Keratinocyte (primary cell): Measurements from ENCODE around the gene DTD1. TPM values are rescaled to one million over a fixed set of nuclear protein-coding genes. Genes with fewer than 3 reads are reported as not detected.
A peak's percentile ranks its signal among the peaks of the same experiment; 100 is the strongest.

ENCODE experiments used
- DNase-seq: peaks from one replicate; pipeline ENCODE4 v3.0.0-alpha.2; 2011; ENCODE audit warnings: low read depth, missing footprints, low spot score
- FAIRE-seq: peaks from 2 replicates; lab custom pipeline; 2011; peaks lifted over from hg19 to GRCh38; lab: Jason Lieb, UNC
- H2AFZ ChIP-seq: 2 replicates; pipeline ENCODE4 v1.6.0; 2012; ENCODE audit warnings: low read length, control low read depth, inconsistent platforms; ENCODE audit not compliant: control insufficient read depth
- H3K27ac ChIP-seq: 2 replicates; pipeline ENCODE4 v1.5.1; 2011; ENCODE audit warnings: low read length; ENCODE audit not compliant: control insufficient read depth, insufficient read depth
- H3K27me3 ChIP-seq: 3 replicates; pipeline ENCODE4 v1.6.0; 2011; ENCODE audit warnings: low read length; ENCODE audit not compliant: control insufficient read depth, insufficient read depth; ENCODE audit errors: extremely low read depth
- H3K36me3 ChIP-seq, 2 experiments: 2 replicates in 1 of 2; 3 replicates in 1 of 2; pipeline ENCODE4 v1.5.1; 2011; ENCODE audit warnings: low read length in 2 of 2, mild to moderate bottlenecking in 1 of 2; ENCODE audit not compliant: control insufficient read depth in 2 of 2, insufficient read depth in 2 of 2; ENCODE audit errors: extremely low read depth in 1 of 2
- H3K4me1 ChIP-seq: 3 replicates; pipeline ENCODE4 v1.5.1; 2011; ENCODE audit warnings: low read length; ENCODE audit not compliant: control insufficient read depth, insufficient read depth; ENCODE audit errors: extremely low read depth
- H3K4me2 ChIP-seq: 3 replicates; pipeline ENCODE4 v1.6.0; 2011; ENCODE audit warnings: low read depth, low read length; ENCODE audit not compliant: control insufficient read depth, insufficient read depth; ENCODE audit errors: extremely low read depth
- H3K4me3 ChIP-seq, 3 experiments: fragments of 200-600 bp in 1 of 3; sonication (generic) in 1 of 3; 2 replicates in 2 of 3; 3 replicates in 1 of 3; pipeline ENCODE4 v1.5.1; 2011 to 2016; ENCODE audit warnings: low read length in 3 of 3, mild to moderate bottlenecking in 3 of 3, control low read depth in 2 of 3, inconsistent platforms in 1 of 3, low read depth in 1 of 3, mixed read lengths in 1 of 3, mixed run types in 1 of 3, moderate library complexity in 1 of 3; ENCODE audit not compliant: control insufficient read depth in 2 of 3, insufficient read depth in 2 of 3; ENCODE audit errors: extremely low read depth in 1 of 3
- H3K79me2 ChIP-seq: 2 replicates; pipeline ENCODE4 v1.6.0; 2012; ENCODE audit warnings: low read length; ENCODE audit not compliant: control insufficient read depth, insufficient read depth
- H3K9ac ChIP-seq: 3 replicates; pipeline ENCODE4 v1.6.0; 2011; ENCODE audit warnings: low read length; ENCODE audit not compliant: control insufficient read depth, insufficient read depth; ENCODE audit errors: extremely low read depth
- H3K9me1 ChIP-seq: 3 replicates; pipeline ENCODE4 v1.6.0; 2011; ENCODE audit warnings: low read length; ENCODE audit not compliant: control insufficient read depth, insufficient read depth; ENCODE audit errors: extremely low read depth
- H3K9me3 ChIP-seq: 2 replicates; pipeline ENCODE4 v1.5.1; 2012; ENCODE audit warnings: low read depth, low read length; ENCODE audit not compliant: control insufficient read depth
- H4K20me1 ChIP-seq: 3 replicates; pipeline ENCODE4 v1.6.0; 2011; ENCODE audit warnings: low read length; ENCODE audit not compliant: control insufficient read depth, insufficient read depth; ENCODE audit errors: extremely low read depth
- EZH2 ChIP-seq: IDR thresholded peaks from one replicate; pipeline ENCODE4 v1.6.1; 2012; ENCODE audit warnings: inconsistent platforms, mild to moderate bottlenecking, low read length, moderate library complexity
- dilution Hi-C: fragments of 300-500 bp; cut with MboI; formaldehyde crosslinking; loops from one replicate; pipeline ENCODE4 v1.7.0; 2020; ENCODE audit warnings: low sequenced_read_pairs; ENCODE audit not compliant: extremely low pct_ligation_motif_present
- polyA plus RNA-seq, 5 experiments: library from polyadenylated mRNA; depleted of rRNA in 3 of 5; stranded (reverse) in 3 of 5; stranded (forward) in 1 of 5; unstranded in 1 of 5; fragments of >200 nt; gene quantifications; 1 replicate in 1 of 5; 2 replicates in 3 of 5; 3 replicates in 1 of 5; pipeline versions ENCODE4 v1.2.1 to v1.2.3, GENCODE V29; 2011 to 2012; ENCODE audit warnings: missing spikeins in 2 of 5, low read depth in 1 of 5, low replicate concordance in 1 of 5
- TF ChIP-seq, protein P1 (sequence below), 3 experiments: IDR thresholded peaks in 1 of 3; conservative IDR thresholded peaks in 1 of 3; optimal IDR thresholded peaks in 1 of 3; 2 replicates in 2 of 3; 3 replicates in 1 of 3; pipeline versions ENCODE3 to v1.5.1; 2011; ENCODE audit warnings: low read length in 3 of 3, mild to moderate bottlenecking in 3 of 3, moderate library complexity in 2 of 3, control low read depth in 1 of 3, inconsistent platforms in 1 of 3; ENCODE audit not compliant: insufficient read depth in 2 of 3; ENCODE audit errors: extremely low read depth in 1 of 3

Gene DTD1
- polyA plus RNA-seq, 1 donor (not counting 4 experiments of a cell fraction or from before 2014, with no cell fraction given): 68.3 TPM

- Histone ChIP-seq H3K4me1 (peaks cover 3% of the 10 kb centered on the region), H3K27ac (peak overlapping the region; percentile 94), H3K9ac (peak overlapping the region; percentile 96), H3K27me3 (no peaks in the 10 kb centered on the region), H2AFZ (peak overlapping the region; percentile 99), H3K36me3 (peaks cover 3 to 4% of the 10 kb centered on the region in 2 experiments), H3K4me2 (peak overlapping the region; percentile 82), H3K9me3 (no peaks in the 10 kb centered on the region), H3K4me3 (peak overlapping the region; percentile 61 to 79 (median 76)), H4K20me1 (no peaks in the 10 kb centered on the region), H3K79me2 (peaks cover 16% of the 10 kb centered on the region), H3K9me1 (no peaks in the 10 kb centered on the region)
- dilution Hi-C loops: no loop called here
- FAIRE-seq (no peak), DNase-seq (no peak)
- no peak for TF ChIP-seq EZH2
- TF ChIP-seq, protein P1, sequence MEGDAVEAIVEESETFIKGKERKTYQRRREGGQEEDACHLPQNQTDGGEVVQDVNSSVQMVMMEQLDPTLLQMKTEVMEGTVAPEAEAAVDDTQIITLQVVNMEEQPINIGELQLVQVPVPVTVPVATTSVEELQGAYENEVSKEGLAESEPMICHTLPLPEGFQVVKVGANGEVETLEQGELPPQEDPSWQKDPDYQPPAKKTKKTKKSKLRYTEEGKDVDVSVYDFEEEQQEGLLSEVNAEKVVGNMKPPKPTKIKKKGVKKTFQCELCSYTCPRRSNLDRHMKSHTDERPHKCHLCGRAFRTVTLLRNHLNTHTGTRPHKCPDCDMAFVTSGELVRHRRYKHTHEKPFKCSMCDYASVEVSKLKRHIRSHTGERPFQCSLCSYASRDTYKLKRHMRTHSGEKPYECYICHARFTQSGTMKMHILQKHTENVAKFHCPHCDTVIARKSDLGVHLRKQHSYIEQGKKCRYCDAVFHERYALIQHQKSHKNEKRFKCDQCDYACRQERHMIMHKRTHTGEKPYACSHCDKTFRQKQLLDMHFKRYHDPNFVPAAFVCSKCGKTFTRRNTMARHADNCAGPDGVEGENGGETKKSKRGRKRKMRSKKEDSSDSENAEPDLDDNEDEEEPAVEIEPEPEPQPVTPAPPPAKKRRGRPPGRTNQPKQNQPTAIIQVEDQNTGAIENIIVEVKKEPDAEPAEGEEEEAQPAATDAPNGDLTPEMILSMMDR (optimal IDR thresholded peaks at IDR 0.05 in 1 of 3, IDR thresholded peaks at IDR 0.05 in 1 of 3, conservative IDR thresholded peaks at IDR 0.05 in 1 of 3; ENCODE audit: extremely low read depth in 1 of 3, insufficient read depth in 2 of 3, low read length in 3 of 3): no peak
Observed at GRCh38 chr20:18567739-18568091, 20.1 kb upstream of the DTD1 start.

GRCh38 chr20:18571009-18571408, 16.8 kb upstream of the DTD1 start:
- no peaks in the 10 kb centered on the region for H3K27me3 ChIP-seq
- peaks cover 3 to 4% of the 10 kb centered on the region in 2 experiments for H3K36me3 ChIP-seq
- H3K27ac ChIP-seq: no peak overlapping the region
- H3K9me1 ChIP-seq: no peaks in the 10 kb centered on the region
- H4K20me1 ChIP-seq: no peaks in the 10 kb centered on the region
- dilution Hi-C loops: no loop called here
- no peak for TF ChIP-seq EZH2
- TF ChIP-seq, protein P1 (optimal IDR thresholded peaks at IDR 0.05 in 1 of 3, IDR thresholded peaks at IDR 0.05 in 1 of 3, conservative IDR thresholded peaks at IDR 0.05 in 1 of 3; ENCODE audit: extremely low read depth in 1 of 3, insufficient read depth in 2 of 3, low read length in 3 of 3): no peak
- H3K9me3 ChIP-seq: no peaks in the 10 kb centered on the region
- peaks cover 16% of the 10 kb centered on the region for H3K79me2 ChIP-seq
- peaks cover 3% of the 10 kb centered on the region for H3K4me1 ChIP-seq
- H3K9ac ChIP-seq: no peak overlapping the region
- DNase-seq: no peak
- no peak overlapping the region for H3K4me3 ChIP-seq
- H3K4me2 ChIP-seq: no peak overlapping the region
- FAIRE-seq: no peak
- no peak overlapping the region for H2AFZ ChIP-seq
